Measurements from ENCODE around the gene JAK1.
"Not testable (repeated sequence)": the region's sequence is repeated elsewhere in the genome, so short reads cannot be mapped to it uniquely, and the experiment has no call there.

The JAK1 gene

DNA sequence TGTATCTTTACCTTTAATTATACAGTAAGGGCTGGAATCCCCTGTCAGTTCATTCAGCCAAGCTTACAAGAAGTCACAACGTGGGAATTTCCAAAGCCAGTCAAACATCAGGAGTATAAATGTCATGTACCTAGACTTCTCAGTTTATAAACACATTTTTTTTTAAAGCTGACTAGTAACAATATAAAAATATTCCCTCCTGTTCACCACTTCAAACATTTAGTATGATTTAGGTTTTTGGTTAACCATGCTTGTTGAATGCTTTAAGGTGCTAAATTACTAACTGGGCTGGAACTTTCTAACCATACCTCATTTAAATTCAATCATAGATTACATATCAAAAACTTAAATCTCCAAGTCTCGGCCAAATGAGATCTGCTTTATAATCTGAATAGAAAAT lies 44.0 kb downstream of the JAK1 start:
- DNase-seq (ENCODE audit: low spot score) = no peak

DNA sequence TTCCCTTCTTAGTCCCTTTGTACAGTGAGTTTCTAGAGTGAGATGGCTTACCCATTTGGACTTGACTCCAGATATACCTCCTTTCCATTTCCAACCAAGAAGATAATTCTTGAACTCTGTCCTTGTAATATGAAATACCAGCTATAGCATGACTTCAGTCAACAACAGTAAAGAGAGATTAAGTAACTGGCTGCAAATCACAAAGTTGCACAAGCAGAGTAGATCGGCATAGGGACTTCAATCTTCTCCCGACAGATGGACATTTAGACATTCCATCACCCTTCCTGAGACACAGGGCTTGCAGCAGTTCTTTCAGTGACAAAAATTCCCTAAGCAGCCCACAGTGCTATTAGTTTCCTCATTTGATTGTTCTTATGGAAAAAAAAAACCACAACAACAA lies 44.6 kb downstream of the JAK1 start:
- no peak for DNase-seq (ENCODE audit: low spot score)

DNA sequence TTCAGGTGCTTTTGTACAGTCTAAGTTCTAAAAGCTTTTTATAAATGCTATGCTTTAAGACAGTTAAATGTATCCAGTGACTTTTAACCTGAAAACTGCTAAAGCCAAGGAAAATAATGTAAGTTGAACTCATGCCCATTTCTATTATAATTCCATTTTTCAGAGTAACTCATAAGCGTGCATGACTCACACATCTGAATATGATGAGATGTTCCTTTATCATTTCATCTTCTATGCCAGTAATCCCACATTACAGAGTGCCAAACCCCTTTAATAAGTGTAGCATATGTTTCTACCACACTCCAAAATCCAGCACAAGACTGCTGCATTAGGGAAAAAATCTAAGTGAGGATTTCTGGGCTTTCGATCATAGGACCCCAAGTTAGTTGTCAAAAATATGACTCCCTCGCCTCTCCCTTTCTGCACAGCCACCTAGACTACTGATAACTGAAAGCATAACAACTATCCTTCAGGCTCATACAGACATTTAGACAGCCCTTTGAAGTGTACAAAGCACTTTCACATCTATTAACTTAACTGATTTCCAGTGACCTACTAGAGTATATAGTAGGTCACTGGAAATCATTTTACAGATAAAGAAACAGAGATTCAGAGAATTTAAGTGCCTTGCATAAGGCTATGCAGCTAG lies 45.3 kb downstream of the JAK1 start:
- no peak for DNase-seq (ENCODE audit: low spot score)

DNA sequence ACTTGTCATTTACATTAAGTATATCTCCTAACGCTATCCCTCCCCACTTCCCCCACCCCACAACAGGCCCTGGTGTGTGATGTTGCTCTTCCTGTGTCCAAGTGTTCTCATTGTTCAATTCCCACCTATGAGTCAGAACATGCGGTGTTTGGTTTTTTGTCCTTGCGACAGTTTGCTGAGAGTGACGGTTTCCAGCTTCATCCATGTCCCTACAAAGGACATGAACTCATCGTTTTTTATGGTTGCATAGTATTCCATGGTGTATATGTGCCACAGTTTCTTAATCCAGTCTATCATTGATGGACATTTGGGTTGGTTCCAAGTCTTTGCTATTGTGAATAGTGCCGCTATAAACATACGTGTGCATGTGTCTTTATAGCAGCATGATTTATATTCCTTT lies 47.2 kb downstream of the JAK1 start:
- DNase-seq (ENCODE audit: low spot score) = not testable (repeated sequence)

DNA sequence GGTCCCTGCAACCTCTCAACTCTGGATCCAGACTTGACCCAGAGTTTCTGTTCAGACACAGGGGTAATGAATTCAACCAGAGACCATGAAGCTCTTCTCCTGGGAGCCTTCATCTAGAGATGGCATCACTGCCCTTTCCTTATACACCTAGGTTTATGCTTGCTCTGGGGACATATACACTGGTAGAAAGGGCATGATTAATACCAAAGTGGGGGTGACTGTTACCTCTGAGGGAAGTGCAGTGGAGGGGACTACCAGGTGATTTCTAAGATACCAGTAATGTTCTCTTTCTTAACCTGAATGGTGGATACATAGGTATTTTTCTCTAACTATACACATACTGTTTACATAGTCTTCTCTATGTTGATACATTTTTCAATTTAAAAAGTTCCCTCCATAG lies 48.4 kb downstream of the JAK1 start:
- no peak for DNase-seq (ENCODE audit: low spot score)

DNA sequence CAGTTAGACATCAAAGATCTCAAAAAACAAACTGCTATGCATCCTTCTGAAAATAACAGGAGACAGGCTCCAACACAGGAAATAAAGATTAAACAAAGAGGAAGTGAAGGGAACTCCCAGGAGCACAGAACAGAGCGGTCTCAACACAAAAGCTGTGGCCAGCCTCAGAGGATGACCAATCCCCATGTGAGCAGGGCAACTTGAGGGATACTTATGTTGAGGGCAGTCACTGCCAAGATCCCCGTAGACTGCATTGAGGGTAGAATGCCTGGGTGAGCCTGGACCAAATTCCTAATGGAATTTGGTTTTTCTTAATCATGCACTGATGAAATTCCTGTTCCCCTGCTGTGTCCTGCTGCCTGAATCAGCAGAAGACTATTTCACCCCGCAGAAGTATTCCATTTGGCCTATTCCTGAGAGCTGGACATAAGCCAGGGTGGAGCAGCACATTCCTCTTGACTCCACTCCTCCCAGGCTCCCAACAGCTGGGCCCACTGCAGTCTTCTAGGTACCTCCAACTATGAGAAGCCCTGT lies 49.0 kb downstream of the JAK1 start:
- DNase-seq (ENCODE audit: low spot score) = peak; percentile 42

DNA sequence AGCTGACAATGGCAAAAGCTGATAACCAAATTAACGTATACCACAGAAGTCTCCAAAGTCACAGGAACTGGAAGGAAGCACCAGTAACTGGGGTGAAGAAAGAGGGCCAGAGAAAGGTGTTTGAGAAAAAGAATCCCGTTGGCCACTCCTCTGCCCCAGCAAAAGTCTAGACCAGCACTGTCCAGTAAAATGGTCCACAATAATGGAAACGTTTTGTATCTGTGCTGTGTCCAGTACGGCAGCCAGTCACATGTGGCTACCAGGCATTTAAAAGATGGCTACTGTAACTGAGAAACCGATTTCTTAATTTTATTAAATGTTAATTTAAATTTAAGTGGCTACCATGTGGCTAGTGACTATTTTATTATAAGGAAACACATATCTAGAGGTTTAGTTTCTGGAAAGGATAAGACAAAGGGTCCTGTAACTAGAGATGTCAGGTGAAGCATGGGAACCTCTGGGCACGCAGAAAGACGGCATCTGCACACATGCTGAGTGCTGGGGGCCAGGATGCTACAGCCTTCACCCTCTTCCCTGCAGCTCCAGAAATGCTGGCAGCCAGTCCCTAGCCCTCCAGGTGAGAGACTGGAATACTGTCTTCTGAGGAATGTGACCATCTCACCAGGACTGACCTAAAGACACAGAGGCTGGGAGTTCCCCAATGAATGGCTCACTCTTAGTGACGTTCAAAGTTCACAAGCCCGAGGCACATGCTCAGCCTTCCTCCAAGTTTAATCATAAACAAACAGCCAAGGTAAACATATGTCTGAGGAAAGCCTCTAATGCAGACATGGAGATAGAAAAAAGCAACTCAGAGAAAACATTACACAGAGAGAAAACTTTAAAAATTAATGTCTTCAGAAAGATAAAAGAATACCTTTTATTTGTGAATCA lies 50.7 kb downstream of the JAK1 start:
- DNase-seq (ENCODE audit: low spot score) = no peak

DNA sequence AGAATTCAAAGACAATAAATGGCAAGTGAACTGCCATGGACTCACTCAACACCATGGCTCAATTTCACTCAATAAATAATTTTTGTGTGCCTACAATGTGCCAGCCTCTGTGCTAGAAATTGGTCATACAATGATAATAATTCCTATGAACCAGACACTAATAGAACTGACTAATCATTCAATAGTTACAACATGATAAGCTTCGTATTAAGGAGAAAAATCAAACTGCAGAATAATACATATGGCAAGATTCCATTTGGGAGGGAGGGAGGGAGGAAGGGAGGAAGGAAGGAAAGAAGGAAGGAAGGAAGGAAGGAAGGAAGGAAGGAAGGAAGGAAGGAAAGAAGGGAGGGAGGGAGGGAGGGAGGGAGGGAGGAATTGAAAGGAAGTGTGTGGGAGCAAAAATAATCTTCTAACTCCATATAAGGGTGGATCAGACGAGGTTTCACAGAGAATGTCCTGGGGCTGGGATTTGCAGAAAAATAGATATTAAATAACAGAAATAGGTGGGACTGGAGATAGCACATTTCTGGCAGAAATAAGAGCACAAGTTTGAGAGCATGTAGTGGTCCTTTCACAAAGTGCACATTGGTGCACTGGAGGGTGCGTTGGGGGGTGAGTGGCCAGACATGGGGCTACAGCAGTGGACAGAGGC lies 52.9 kb downstream of the JAK1 start:
- no peak for DNase-seq (ENCODE audit: low spot score)

DNA sequence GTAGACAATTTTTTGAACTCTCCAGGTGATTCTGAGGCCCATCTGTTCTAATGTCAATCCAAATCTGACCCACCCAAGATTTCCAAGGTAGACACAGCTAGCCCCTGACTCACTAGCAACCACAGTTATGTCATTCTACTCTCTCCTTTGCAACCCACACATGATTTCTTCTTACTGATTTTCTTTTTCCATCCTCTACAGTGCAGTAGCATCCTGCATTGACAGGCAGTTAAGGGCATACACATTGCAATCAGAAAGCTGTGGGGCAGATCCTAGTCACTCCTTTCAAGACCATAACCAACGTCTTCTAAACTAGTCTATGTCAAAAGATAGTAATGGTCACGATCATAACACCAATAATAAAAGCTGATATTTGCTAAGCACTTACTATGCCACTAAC lies 54.2 kb downstream of the JAK1 start:
- DNase-seq (ENCODE audit: low spot score) = no peak

DNA sequence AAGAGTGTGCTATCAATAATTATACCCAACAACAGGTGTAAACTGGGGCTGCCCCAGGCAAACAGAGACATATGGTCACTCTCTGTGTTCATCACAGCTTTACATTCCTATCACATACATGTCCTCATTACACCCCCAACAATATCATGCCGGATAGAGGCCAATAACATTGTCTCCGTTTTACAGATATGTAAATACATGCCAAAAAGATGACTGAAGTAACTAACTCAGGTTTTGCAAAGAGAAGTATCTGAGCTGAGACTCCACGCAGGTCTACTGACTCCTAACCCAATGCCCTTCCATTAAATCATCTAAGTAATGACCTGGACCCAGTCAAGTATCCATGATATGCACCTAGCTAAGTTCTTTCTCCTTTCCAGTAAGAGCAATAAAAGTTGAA lies 55.0 kb downstream of the JAK1 start:
- DNase-seq (ENCODE audit: low spot score) = no peak

DNA sequence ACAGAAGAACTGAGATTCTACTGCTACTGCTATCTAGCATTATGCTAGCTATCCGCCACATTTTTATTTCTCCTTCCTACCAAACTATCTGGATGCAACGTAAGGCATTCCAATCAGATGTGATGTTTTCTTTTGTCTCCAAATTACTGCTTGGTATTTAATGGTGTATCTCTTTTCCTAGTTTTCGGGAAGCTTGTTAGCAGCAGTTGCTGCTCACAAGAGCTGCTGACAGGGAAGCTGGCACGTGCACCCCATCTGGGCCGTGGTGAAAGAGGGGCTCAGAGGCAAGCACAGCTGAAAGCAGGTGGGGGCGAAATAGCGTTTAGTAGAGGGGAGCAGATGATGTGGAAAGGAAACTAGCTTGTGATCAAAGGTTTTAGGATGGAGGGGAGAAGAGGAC lies 57.3 kb downstream of the JAK1 start:
- no peak for DNase-seq (ENCODE audit: low spot score)

DNA sequence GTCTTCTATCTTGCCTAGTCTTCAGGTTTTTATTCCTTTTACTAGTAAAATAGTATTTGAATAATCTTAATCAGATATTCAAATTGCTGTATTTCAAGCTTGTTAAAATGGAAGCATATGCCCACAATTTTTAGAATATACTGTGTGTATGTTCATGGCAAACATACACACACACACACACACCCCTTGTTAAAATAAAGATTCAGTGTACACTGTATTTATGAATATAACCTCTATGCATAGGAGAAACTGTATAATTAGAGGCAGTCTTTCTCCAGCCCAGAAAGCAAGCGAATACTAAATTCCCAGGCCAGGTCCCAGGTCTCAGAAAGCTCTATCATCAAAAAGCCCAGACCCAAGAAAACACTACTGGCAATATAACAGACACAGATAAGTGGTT lies 57.8 kb downstream of the JAK1 start:
- DNase-seq (ENCODE audit: low spot score) = no peak

DNA sequence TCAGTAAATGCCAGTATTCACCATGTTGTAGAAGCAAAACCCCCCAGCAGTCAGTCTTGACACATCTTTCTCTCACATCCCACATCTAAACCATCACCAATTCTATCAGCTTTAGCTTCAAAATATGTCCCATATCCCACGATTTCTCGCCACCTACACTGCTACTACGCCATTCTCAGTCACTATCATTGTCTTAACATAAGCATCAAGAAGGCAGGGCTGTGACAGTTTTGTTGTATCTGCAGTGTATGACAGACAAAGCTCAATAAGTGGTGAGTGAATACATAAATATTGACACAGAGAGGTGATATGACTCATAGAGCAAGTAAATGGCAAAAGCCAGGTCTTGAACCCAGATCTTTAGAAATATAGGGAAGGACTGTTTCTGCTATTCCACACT lies 59.9 kb downstream of the JAK1 start:
- DNase-seq (ENCODE audit: low spot score) = no peak

DNA sequence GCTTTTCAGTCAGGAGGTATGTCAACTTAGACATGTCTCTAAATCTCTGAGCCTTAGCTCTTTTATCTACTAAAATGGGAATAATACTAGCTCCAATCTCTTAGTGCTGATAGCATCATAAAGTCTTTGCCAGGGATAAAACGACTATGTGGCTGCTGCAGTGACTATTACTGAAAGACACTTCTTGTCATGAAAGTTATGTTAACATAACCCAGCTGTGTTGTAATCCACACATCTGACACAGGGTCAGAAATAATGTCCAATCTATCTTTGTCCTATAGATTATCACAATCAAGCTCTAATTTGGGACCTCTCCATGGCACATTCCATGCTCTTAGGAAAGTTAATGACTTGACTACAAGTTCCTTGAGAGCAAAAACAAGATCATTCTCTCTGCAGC lies 62.8 kb downstream of the JAK1 start:
- DNase-seq (ENCODE audit: low spot score) = no peak

DNA sequence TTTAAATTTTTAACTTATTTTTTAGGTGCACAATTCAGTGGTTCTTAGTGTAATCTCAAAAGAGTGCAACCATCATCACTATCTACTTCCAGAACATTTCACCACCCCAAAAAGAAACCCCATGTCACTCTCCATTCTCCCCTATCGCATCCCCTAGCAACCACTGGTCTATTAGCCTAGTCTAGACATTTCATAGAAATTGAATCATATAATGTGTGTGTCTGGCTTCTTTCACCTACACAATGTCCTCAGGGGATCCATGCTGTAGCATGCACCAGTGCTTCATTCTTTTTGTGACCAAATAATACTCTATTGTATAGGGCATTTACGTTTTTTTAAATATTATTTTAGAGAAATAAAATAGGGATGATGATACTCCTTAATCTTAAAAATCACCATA lies 64.7 kb downstream of the JAK1 start:
- no peak for DNase-seq (ENCODE audit: low spot score)

DNA sequence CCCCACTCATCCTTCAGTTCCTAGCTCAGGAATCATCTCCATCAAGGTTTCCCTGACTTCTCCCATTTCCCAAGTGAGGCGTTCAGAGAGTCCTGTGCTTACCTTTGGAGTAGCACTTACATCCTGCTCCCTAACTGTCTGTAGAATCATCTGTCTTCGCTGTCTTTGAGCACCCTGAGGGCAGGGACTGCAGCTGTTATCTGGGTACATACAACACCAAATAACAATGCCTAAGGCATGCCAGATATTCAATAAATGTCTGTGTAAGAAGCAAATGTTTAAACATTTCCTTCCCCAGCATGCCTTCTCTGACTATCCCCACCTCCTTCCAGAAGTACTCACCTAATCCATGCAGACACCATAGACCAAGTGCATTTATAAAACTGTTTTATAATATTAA lies 65.4 kb downstream of the JAK1 start:
- no peak for DNase-seq (ENCODE audit: low spot score)

DNA sequence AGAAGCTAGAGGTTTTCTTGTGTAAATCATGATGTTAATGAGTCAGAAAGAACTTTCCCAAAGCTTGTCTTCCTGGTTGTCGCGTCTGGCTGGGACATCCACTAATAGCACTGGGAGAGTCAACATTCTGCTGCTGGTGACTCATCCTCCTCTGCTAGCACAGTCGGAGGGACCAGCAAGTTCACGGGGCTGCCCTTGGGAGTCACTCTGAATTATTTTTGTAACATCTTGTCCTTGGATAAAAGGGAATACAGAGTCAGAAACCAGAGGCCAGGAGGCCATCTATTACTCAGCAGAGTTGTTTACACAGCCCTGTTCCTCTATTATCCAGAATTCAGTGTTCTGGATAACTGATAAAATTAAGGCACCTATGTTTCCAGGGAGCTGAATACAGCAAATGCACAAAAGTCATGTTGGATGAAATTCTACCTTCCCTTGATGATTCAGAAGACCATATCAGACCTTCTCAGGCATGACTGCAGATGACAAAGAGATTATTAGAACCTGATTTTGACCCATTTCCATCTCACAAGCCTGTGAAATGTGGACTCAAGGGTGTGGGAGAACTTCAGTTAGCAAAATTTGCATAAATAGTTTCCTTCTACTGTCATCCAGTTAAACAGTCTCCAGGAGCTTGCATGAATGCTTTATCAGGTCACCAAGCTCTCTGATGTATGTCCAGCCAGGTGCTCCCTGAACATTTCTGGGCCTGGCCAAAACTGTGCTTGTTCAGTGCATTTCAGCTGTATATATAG lies 68.1 kb downstream of the JAK1 start:
- DNase-seq (ENCODE audit: low spot score) = peak; percentile 48

DNA sequence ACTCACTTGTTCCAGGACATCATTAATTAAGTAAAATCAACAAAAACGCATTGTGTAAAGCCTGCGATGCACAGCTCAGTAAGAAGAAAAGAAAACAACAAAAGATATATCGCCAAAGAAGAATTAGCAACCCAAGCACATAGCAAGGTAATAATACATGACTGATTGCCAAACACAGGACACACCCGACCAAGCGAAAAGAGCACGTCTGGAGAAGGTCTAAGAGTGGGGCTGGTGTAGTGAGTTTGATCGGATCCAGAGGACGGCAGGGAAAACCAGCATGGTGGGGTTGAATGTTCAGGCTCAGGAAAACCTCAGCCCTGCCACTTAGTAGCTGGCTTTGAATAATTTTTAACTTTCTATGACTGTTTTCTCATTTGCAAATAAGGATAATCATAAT lies 69.8 kb downstream of the JAK1 start:
- DNase-seq (ENCODE audit: low spot score) = no peak

DNA sequence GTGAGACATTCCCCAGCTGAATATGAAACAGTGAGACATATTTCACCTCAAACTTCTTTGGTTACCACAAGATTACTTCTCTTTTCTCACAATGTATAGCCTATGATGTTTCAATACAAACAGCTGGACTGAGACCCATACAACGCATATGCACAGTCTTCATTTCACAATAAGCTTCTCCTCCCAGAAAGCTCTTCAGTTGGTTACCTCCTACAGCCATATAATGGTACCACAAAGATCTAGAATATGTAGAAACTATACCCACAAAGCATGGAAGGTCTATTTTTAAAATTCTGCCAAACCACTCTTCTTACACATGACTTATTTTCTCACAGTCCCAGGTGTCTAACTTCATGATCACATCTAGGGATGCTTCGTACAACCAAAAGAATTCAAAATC lies 70.8 kb downstream of the JAK1 start:
- DNase-seq (ENCODE audit: low spot score) = no peak

DNA sequence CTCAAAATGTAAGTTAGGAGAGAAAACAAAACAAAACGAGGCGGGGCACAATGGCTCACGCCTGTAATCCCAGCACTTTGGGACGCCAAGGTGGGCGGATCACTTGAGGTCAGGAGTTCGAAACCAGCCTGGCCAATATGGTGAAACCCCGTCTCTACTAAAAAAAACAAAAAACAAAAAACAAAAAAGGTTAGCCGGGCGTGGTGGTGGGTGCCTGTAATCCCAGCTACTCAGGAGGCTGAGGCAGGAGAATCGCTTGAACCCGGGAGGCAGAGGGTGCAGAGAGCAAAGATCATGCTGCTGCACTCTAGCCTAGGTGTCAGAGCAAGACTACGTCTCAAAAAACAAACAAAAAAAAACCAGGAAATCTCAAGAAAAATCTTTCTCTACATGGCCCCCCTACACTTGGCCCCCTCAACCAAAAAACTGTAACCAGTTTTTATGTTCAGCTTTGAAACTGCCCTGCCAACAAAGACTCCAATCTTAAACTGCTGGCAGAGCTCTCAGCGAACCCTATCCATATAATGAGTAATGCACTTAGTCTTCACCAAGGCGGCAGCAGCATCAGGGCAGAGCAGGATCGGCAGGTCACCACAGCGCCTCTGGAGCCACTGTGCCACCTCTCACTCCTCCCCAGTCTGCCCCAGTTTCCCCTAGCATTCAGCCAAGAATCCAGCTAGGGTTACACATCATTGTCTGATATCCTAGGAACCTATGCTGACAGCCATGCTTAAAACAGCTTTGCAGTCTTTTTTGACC lies 71.7 kb downstream of the JAK1 start:
- no peak for DNase-seq (ENCODE audit: low spot score)

DNA sequence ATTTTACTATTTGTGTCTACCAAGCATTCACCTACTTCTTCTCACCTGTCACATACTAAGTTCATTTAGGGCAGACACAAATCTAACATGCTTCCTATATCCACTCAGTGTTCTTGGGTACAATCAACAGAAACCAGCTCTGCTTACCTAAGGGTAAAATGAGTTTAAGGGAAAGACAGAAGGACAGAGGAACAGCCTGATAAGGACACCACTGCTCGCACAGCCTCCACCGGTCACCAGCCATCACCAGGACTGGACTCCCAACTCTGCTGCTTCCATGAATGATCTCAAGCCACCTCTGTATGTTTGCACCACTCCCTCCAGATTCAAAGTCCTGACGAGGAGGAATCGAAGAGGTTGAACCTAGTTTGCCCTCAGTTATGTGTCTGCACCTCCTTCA lies 72.4 kb downstream of the JAK1 start:
- DNase-seq (ENCODE audit: low spot score) = no peak

All from pons (tissue), 1 donor.